ENCODE data around the gene AADACL2. TPM values are rescaled to one million over a fixed set of nuclear protein-coding genes. Genes with fewer than 3 reads are reported as not detected.

The AADACL2 gene
- polyA plus RNA-seq, 3 donors: not detected

DNA sequence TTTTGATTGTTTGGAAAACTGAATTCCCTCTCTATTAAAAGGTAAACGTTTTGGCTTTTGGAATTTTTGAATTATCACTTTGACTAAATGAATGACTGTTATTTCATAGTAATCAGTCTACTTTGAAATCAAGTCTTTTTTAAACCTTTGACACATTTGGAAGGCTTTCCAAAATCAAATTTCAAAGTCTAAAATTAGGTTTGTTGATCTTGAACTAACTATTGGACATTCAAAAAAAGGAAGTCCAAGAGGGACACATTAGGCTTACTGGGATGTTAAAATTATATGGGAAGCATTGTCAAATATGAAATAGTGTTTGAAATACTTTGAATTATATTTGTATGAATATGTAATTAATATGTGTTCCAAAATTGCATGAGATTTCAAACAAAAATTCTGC lies 45.2 kb upstream of the AADACL2 start:
- no peak overlapping the region for H3K9ac ChIP-seq (ENCODE audit: insufficient read depth, low read length, poor library complexity, severe bottlenecking)
- no peaks in the 10 kb centered on the region for H3K27me3 ChIP-seq (ENCODE audit: control insufficient read depth in 2 of 2, insufficient read depth in 2 of 2, low read length in 2 of 2)
- Mint-ChIP-seq H3K36me3 (no peaks in the 10 kb centered on the region), H3K4me3 (no peak overlapping the region), H3K9me3 (peaks cover 0 to 5% (median 0%) of the 10 kb centered on the region in 7 donors), H3K27me3 (ENCODE audit: low read depth in 3 of 3) (no peaks in the 10 kb centered on the region), H3K27ac (no peak overlapping the region), H3K4me1 (no peaks in the 10 kb centered on the region)
- no peaks in the 10 kb centered on the region for H3K4me1 ChIP-seq (ENCODE audit: control insufficient read depth in 1 of 2, insufficient read depth in 2 of 2, low read length in 2 of 2)
- H3K27ac ChIP-seq (ENCODE audit: low read depth in 1 of 2, low read length in 2 of 2): no peak overlapping the region
- H3K4me3 ChIP-seq (replicated peaks in 1 of 3; ENCODE audit: low read depth in 2 of 3, low read length in 3 of 3): no peak overlapping the region
- WGBS (ENCODE audit: insufficient coverage): no CpG with 5 or more reads among the region's 1 CpG
- H3K36me3 ChIP-seq (replicated peaks in 1 of 2; ENCODE audit: control insufficient read depth in 1 of 2, insufficient read depth in 2 of 2, low read length in 2 of 2): no peaks in the 10 kb centered on the region
- no peaks in the 10 kb centered on the region for H3K79me2 ChIP-seq (ENCODE audit: insufficient read depth, low read length)
- no peak overlapping the region for H2AFZ ChIP-seq (ENCODE audit: insufficient read depth, low read depth, low read length, poor library complexity, severe bottlenecking)
- DNase-seq: no peak
- H4K20me1 ChIP-seq (ENCODE audit: insufficient read depth, low read length): no peaks in the 10 kb centered on the region
- intact Hi-C loops (cut with micrococcal nuclease): no loop called here
- TF ChIP-seq, protein P1, sequence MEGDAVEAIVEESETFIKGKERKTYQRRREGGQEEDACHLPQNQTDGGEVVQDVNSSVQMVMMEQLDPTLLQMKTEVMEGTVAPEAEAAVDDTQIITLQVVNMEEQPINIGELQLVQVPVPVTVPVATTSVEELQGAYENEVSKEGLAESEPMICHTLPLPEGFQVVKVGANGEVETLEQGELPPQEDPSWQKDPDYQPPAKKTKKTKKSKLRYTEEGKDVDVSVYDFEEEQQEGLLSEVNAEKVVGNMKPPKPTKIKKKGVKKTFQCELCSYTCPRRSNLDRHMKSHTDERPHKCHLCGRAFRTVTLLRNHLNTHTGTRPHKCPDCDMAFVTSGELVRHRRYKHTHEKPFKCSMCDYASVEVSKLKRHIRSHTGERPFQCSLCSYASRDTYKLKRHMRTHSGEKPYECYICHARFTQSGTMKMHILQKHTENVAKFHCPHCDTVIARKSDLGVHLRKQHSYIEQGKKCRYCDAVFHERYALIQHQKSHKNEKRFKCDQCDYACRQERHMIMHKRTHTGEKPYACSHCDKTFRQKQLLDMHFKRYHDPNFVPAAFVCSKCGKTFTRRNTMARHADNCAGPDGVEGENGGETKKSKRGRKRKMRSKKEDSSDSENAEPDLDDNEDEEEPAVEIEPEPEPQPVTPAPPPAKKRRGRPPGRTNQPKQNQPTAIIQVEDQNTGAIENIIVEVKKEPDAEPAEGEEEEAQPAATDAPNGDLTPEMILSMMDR (IDR thresholded peaks at IDR 0.05): no peak
- no peak overlapping the region for H3K4me2 ChIP-seq (replicated peaks; ENCODE audit: extremely low read depth, low read length, poor library complexity, severe bottlenecking)
- no peaks in the 10 kb centered on the region for H3K9me3 ChIP-seq (replicated peaks in 1 of 2; ENCODE audit: control insufficient read depth in 1 of 2, insufficient read depth in 1 of 2, low read length in 2 of 2)

- Histone ChIP-seq H3K79me2 (ENCODE audit: insufficient read depth, low read length) (no peaks in the 10 kb centered on the region), H3K4me3 (replicated peaks in 1 of 3; ENCODE audit: low read depth in 2 of 3, low read length in 3 of 3) (no peak overlapping the region), H2AFZ (ENCODE audit: insufficient read depth, low read depth, low read length, poor library complexity, severe bottlenecking) (no peak overlapping the region), H3K9me3 (replicated peaks in 1 of 2; ENCODE audit: control insufficient read depth in 1 of 2, insufficient read depth in 1 of 2, low read length in 2 of 2) (no peaks in the 10 kb centered on the region), H3K9ac (ENCODE audit: insufficient read depth, low read length, poor library complexity, severe bottlenecking) (no peak overlapping the region), H3K4me2 (replicated peaks; ENCODE audit: extremely low read depth, low read length, poor library complexity, severe bottlenecking) (no peak overlapping the region), H3K36me3 (replicated peaks in 1 of 2; ENCODE audit: control insufficient read depth in 1 of 2, insufficient read depth in 2 of 2, low read length in 2 of 2) (no peaks in the 10 kb centered on the region), H3K4me1 (ENCODE audit: control insufficient read depth in 1 of 2, insufficient read depth in 2 of 2, low read length in 2 of 2) (no peaks in the 10 kb centered on the region), H3K27me3 (ENCODE audit: control insufficient read depth in 2 of 2, insufficient read depth in 2 of 2, low read length in 2 of 2) (no peaks in the 10 kb centered on the region), H4K20me1 (ENCODE audit: insufficient read depth, low read length) (no peaks in the 10 kb centered on the region), H3K27ac (ENCODE audit: low read depth in 1 of 2, low read length in 2 of 2) (no peak overlapping the region)
- no CpG with 5 or more reads among the region's 1 CpG for WGBS (ENCODE audit: insufficient coverage)
- no peak overlapping the region for H3K4me3 Mint-ChIP-seq
- H3K27me3 Mint-ChIP-seq (ENCODE audit: low read depth in 3 of 3): no peaks in the 10 kb centered on the region
- H3K4me1 Mint-ChIP-seq: no peaks in the 10 kb centered on the region
- H3K27ac Mint-ChIP-seq: no peak overlapping the region
- no peak for DNase-seq
- TF ChIP-seq, protein P1 (IDR thresholded peaks at IDR 0.05): no peak
- H3K9me3 Mint-ChIP-seq: peaks cover 0 to 7% (median 0%) of the 10 kb centered on the region in 7 donors
- intact Hi-C loops (cut with micrococcal nuclease): no loop called here
- no peaks in the 10 kb centered on the region for H3K36me3 Mint-ChIP-seq
Measured at GRCh38 chr3:151690645-151691044, 43.1 kb upstream of the AADACL2 start.
